RPMI8226 (cell line): ENCODE data around the gene SGPL1.

Experiments used
- DNase-seq: peaks from one replicate; pipeline ENCODE4 v3.0.0-alpha.2; 2015

The SGPL1 gene

GRCh38 chr10:70812814-70813213 is 2.9 kb upstream of the SGPL1 start:
- no peak for DNase-seq

GRCh38 chr10:70814126-70814525 is 1.6 kb upstream of the SGPL1 start:
- no peak for DNase-seq

- peak; percentile 37 for DNase-seq
Measured at GRCh38 chr10:70816220-70816894, 609 bp downstream of the SGPL1 start.

GRCh38 chr10:70820976-70821750 is 5.4 kb downstream of the SGPL1 start:
- DNase-seq: peak; percentile 11

GRCh38 chr10:70822076-70822820 is 6.5 kb downstream of the SGPL1 start:
- DNase-seq: no peak

GRCh38 chr10:70827086-70827757 is 11.5 kb downstream of the SGPL1 start:
- DNase-seq: no peak

- no peak for DNase-seq
Measured at GRCh38 chr10:70828923-70829322, 13.2 kb downstream of the SGPL1 start.

- no peak for DNase-seq
Measured at GRCh38 chr10:70829543-70829942, 13.8 kb downstream of the SGPL1 start.

- DNase-seq: no peak
Measured at GRCh38 chr10:70830164-70830563, 14.4 kb downstream of the SGPL1 start.

GRCh38 chr10:70832221-70832620 is 16.5 kb downstream of the SGPL1 start:
- no peak for DNase-seq

- DNase-seq: no peak
Measured at GRCh38 chr10:70832852-70833528, 17.2 kb downstream of the SGPL1 start.

- DNase-seq: no peak
Measured at GRCh38 chr10:70833601-70834000, 17.9 kb downstream of the SGPL1 start.

- no peak for DNase-seq
Measured at GRCh38 chr10:70834021-70834420, 18.3 kb downstream of the SGPL1 start.

- no peak for DNase-seq
Measured at GRCh38 chr10:70834441-70835151, 18.8 kb downstream of the SGPL1 start.

- DNase-seq: no peak
Measured at GRCh38 chr10:70836319-70836718, 20.6 kb downstream of the SGPL1 start.

- DNase-seq: no peak
Measured at GRCh38 chr10:70837660-70838059, 21.9 kb downstream of the SGPL1 start.

- no peak for DNase-seq
Measured at GRCh38 chr10:70838270-70838805, 22.6 kb downstream of the SGPL1 start.

- DNase-seq: no peak
Measured at GRCh38 chr10:70840836-70841235, 25.1 kb downstream of the SGPL1 start.

GRCh38 chr10:70843333-70843732 is 27.6 kb downstream of the SGPL1 start:
- no peak for DNase-seq

- DNase-seq: no peak
Measured at GRCh38 chr10:70843776-70844489, 28.2 kb downstream of the SGPL1 start.

- no peak for DNase-seq
Measured at GRCh38 chr10:70845256-70845655, 29.5 kb downstream of the SGPL1 start.
